EL (cell line): ENCODE data around the gene MMS19.

Experiments
- DNase-seq: peaks from one replicate; pipeline ENCODE4 v3.0.0-alpha.2; 2016

MMS19 gene, protein sequence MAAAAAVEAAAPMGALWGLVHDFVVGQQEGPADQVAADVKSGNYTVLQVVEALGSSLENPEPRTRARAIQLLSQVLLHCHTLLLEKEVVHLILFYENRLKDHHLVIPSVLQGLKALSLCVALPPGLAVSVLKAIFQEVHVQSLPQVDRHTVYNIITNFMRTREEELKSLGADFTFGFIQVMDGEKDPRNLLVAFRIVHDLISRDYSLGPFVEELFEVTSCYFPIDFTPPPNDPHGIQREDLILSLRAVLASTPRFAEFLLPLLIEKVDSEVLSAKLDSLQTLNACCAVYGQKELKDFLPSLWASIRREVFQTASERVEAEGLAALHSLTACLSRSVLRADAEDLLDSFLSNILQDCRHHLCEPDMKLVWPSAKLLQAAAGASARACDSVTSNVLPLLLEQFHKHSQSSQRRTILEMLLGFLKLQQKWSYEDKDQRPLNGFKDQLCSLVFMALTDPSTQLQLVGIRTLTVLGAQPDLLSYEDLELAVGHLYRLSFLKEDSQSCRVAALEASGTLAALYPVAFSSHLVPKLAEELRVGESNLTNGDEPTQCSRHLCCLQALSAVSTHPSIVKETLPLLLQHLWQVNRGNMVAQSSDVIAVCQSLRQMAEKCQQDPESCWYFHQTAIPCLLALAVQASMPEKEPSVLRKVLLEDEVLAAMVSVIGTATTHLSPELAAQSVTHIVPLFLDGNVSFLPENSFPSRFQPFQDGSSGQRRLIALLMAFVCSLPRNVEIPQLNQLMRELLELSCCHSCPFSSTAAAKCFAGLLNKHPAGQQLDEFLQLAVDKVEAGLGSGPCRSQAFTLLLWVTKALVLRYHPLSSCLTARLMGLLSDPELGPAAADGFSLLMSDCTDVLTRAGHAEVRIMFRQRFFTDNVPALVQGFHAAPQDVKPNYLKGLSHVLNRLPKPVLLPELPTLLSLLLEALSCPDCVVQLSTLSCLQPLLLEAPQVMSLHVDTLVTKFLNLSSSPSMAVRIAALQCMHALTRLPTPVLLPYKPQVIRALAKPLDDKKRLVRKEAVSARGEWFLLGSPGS

DNA sequence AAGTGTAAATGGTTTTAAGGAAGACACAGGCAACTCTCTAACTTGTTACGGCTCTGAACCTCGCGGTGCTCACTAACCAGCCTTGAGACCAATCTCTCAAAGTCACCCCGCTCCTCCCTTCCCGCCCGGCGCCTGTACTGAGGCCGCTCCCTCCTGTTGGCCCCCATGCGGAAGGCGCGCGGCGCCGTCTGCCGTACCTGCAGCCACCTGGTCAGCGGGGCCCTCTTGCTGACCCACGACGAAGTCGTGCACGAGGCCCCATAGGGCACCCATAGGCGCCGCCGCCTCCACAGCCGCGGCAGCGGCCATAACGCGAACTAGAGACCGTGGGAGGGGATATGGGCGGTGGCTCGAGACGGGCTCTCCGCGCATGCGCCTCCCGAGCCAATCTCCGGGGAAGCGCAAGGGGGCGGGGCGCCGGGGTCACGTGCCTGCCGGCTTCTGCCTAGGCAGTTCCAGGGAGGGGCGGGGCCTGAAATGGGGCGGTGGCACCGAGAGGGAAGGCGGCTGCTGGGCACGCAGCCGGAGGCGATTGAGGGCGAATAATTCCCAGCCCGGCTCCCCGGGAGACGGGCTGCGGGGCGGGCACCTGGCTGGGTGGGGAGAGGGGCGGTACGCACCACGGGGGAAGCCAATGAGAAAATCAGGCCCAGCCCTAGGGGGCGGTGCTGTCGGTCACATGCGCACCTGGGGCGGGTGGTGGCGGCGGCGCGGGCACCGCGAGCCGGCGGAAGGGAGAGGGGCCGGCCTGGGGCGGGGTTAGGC, at the start of gene MMS19:
Gene MMS19 (minus strand): TSS at position 347 of the 765 bp plus-strand sequence. CDS start 38 bp downstream, at position 309.
- DNase-seq, result peak; percentile 99

DNA sequence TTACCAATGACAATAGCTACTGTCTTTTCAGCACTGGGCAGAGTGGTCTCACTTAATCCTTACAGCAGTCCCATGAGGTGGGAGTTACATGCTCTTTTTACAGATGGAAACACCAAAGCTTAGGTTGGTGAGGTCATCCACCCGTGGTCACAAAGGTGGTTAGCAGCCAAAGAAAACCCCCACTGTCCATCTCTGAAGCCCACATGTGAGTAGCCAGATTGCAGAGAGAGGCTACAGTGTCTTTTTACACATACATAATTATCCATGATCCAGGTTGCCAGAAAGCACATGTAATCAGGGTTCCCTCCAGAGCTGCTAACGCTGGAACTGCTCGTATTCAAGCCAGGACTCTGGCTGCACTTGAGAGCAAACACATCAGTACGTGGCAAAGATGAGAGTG, 49.7 kb upstream of the MMS19 start:
- DNase-seq, result no peak

DNA sequence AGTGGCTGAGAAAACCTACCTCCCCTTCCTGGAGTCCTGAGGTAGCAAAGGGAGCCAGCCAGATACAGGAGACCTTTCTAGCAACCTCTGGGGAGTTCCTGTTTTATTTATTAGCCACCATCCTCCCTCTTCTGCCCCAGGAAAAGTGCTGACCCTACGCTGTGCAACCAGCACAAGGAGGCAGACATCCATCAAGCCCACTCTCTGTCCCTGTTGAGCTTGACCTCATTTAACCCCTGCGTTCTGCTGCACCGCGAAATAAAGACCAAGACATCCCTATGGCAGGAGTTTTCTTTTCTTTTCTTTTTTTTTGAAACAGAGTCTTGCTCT, 49.0 kb upstream of the MMS19 start:
- DNase-seq, result no peak

DNA sequence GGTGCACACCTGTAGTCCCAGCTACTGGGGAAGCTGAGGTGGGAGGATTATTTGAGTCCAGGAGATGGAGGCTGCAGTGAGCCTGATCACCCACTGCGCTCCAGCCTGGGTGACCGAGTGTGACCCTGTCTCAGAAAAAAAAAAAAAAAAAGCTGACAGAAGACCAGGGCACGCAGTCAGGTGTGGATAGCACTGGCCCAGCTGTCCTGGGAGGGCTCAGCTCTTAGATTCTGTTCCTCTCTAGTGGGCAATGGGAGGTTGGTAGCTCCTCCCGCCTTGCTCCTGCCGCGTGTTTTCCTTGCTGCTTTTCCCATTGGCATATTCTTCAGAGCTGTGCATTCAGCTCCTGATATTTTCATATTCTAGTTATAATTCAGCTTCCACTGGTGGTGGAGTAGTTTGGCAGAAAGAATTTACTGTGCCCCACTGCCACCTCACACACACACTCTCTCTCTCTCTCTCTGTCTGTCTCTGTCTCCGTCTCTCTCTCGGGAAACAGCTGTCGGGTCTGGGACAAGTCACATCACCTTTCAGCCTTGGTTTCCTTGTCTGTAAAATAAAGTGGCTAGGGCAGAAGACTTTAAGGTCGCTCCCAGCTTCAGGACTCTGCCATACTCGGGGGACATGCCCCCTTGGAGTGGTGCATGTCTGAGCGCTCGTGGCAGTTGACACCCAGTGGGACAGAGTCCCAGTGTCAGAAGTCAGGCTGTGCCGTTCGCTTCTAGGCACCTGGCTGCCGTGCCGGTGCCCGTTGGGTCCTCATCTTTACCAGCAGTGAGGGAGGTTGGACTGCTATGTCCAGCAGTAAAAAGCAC, 48.4 kb upstream of the MMS19 start:
- DNase-seq, result no peak

DNA sequence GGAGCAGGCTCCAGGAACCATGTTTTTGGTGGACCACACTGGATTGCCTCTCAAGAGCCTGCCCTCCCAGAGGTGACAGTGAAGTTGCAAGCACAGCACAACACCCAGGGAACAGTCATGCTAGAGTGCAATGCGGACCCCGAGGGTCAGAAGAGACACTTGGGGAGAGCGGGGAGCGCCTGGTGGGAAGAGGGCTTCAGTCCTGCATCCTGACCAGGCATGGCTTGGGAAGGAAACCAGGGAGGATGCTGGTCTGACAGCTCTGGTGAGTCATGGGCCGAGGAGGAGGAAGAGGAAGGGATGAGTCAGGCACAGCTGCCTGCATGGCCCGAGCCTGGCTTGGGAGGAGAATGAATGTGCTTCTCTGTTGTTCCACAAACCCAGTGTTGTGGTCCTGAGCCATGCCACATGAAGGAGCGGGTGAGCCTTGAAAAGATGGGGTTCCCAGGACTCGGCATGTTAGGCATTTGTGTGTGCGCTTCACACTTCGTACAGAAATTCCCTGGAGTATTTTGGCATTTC, 44.9 kb upstream of the MMS19 start:
- peak; percentile 97 for DNase-seq

DNA sequence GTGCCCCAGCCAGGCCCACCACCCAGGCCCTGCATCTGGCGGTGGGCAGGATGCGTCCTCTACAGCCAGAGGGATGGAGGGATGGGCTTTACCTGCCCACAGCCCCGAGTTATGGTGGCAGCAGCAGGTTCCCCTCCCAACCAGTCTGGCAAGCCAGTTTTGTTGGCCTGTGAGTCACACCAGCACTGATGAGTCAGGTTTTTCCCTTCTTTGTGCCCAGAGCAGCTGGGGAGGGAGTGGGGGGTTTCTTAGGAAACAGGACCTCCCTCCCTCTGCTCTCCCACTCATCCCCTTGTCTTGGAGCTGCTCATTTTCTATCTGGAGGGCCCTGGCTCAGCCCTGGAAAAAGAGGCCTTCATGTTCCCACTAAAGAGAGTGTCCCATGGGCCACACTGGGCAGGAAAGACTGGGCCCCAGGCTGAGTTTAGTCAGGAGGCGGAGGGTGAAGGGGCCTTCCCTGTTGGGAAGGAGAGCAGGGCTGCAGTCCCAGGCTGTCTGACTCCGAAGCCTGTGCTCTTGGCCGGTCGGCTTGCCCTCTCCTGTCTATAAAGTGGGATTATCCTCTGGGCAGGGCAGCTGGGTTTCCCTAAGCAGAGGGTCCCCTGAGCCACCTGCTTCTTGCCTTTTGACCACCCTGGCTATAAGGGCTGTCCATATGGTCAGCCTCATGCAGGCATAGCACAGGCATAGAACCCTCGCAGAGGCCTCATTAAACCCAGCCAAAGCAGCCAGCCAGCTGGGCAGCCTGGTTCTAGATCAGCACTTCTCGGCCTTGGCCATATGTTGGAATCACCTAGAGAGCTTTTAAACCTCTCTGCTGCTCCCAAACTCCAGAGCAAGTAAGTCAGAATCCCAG, 44.2 kb upstream of the MMS19 start:
- DNase-seq, result peak; percentile 92

DNA sequence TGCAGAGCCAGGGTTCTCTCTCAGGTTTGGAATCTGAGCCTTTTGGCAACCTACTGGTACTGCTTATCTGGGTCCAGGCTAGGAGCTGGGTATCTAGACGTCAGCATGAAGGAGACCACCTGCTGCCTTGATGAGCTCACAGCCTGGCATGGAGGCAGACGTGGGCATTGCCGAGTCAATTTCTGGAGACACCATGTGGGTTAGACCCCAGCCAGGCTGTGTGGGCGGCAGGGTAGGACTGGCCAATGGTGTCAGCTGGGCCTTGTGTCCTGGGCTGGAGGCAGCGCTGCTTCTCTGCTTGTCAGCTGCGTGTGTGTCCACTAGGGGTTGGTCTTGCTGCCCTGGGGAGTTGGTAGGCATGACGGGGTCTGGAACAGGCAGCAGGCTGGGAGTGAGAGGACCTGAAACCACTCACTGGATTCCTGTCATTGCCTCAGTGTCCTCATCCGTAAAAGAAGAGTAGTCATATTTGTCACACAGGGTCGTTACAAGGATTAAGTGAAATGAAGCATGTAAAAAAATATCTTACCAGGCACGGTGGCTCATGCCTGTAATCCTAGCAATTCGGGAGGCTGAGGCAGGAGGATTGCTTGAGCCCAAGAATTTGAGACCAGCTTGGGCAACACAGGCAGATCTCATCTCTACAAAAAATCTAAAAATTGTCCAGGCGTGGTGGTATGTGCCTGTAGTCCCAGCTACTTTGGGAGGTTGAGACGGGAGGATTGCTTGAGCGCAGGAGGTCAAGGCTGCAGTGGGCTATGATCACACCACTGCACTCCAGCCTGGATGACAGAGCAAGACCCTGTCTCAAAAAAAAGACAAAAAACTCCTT, 42.7 kb upstream of the MMS19 start:
- no peak for DNase-seq

DNA sequence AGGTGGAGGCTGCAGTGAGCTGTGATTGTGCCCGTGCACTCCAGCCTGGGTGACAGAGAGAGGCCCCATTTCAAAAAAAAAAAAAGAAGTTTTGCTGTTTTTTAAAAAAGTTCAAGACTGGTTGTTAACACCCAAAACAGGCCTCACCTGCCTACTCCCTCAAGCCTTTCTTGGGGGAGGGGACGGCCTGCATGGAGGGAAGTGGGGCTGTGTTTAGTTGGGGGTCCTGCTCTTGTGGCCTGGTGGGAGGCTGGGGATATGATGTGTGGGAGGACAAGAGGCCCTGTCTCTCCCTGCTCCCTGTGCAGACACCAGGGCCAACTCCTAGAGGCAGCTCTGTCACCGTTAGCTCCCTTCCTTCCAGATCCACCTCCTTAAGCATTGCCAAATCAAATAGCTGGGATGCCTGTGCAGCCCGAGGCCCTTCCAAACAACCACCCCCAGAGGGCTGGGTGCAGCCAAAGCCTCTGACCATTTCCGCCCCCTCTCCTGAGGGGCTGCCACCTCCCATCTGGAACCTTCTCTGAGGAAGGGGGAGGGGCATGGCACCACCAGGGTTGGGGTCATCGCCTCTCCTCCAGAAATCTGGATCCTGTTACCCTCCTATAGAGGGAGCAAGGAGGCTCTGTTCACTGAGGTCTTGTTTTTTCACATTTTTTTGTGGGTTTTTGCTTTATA, 41.4 kb upstream of the MMS19 start:
- peak; percentile 92 for DNase-seq

DNA sequence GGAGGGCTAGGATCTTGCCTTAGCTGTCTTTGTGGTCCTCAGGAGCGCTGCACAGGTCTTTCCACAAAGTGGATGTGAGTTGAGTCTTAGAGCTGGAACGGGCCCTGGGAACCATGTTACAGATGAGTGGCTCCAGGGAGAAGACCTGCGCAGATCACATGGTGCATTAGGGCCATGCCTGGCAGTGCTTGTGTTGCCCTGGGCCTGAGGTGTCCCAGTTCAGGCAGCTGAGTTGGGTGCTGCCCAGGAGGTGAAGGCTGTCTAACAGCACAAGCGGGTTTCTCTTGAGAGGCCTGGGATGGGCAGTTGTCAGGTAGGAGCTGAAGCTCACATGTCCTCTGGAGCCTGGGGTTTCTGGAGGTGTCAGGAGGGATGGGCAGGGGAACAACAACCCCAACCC, 40.6 kb upstream of the MMS19 start:
- no peak for DNase-seq

DNA sequence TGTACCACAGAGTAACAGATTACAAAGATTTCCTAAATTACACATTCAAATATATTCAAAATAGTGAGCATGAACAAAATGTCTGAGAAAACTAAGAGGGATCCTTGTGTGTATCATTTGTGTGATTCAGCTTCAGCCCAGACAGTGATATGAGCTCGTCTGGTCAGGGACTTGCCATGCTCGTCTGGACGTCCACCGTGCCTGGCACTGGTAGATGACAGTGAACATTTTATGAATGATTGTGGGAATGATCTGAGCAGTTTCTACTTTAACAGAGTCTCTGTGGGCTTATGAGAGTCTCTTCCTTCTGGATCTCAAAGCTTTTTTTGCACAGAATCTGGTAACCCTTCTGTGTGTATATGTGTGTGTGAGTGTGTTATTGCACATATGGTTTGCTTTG, 40.2 kb upstream of the MMS19 start:
- peak; percentile 36 for DNase-seq

DNA sequence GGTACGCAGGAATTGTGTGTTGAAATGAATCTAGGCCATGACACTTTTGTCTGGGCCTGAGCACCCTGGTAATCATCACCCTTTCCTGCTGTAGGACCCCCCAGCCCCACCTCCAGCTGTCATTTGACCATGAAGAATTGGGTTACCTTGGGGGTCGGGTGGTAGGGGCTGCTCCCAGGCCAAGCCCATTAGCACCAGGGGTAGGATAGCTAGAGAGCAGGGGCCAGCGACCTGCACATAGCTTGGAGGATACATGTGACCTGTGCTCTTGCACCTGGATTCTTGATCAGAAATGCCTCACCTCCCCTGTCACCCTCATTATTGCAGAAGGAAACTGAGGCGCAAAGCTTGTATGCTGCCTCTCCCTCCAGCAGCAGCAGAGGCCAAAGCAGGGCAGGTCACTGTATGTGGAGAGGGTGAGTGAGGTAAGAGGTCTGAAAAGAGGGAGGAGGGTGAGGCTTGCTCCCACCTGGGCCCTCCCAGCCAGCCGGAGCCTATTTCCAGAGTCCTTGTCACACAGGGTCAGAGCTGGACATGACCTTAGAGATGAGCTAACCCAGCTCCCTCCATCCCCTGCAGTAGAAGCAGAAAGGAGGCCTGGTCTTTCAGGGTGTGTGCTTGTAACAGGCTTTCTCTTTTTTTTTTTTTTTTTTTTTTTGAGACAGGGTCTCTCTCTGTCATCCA, 39.1 kb upstream of the MMS19 start:
- DNase-seq, result no peak

DNA sequence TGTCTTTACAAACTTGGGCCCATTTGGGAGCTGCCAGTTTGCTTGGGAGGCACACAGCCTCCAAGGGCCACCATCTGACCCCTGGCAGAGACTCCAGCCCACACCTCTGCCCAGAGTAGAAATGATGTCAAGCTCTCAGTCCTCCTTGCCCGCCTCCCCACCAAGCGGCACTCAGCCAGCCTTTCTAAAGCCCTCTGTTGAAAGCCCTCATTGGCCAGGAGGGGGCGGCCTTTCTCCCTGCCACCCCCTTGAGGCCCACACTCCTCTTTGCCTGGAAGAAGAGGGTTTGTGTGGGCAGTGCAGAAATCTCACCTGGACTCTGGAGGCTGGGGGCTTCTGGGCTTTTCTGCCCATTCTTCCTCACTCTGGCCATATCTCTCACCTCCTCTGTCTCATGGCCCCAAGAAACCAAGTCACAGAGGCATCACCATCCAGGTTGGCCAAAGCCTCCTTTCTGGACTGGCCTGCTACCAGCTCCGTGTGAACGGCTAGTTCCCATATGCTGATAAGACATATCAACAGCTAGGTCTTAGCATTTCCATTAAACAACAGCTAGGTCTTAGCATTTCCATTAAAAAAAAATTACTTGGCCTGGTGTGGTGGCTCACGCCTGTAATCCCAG, 36.6 kb upstream of the MMS19 start:
- DNase-seq, result peak; percentile 47

DNA sequence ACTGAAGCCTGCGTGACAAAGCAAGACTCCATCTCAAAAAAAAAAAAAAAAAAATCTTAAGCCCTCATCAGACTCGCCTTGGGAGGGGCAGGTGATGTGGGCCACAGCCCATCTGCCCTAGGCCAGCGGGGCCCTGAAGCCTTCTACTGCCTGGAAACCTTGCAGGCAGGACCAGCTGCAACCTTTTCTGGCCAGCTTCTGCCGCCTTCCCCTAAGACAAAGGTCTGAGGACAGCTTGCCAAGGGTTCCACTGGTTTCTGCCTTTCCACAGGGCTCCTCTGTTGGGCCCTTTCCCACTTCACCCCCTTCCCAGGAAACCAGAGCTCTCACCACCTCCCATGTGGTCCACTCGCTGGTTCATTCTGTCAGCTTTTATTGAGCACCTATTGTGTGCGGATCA, 35.7 kb upstream of the MMS19 start:
- DNase-seq, result no peak

DNA sequence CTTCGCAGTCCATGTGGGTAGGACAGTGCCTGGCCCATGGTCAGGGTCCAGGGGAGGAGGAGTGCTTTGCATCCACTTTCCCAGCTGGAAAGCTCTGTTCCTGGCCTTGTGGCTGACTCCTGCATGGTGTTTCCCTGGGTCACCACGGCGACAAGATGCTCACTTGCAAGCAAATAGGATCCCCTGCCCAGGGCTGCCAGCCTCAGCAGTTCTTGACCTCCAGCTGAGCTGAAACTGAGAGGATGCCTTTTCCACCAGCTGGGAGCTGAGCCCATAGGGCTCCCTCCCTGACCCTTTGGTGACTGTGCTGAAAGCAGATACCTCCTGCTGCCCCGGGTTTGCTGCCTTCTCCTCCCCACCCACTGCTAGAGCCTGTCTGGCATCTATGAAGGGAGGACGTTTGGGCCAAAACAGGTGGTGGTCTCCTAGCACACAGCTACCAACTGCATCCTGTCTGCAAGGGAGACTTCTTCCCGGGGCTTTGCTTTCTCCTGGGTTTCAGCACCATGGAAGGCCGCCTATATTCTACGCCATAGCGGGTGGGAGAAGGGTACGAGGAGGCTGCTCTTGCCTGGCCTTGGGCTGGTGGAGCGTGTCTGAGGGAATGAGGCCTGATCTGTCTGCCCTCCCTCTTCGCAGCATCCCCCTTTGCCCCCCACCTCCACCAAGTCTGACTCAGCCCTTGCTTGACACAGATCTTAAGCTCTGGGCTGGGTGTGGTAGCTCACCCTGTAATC, 34.9 kb upstream of the MMS19 start:
- DNase-seq, result peak; percentile 57

DNA sequence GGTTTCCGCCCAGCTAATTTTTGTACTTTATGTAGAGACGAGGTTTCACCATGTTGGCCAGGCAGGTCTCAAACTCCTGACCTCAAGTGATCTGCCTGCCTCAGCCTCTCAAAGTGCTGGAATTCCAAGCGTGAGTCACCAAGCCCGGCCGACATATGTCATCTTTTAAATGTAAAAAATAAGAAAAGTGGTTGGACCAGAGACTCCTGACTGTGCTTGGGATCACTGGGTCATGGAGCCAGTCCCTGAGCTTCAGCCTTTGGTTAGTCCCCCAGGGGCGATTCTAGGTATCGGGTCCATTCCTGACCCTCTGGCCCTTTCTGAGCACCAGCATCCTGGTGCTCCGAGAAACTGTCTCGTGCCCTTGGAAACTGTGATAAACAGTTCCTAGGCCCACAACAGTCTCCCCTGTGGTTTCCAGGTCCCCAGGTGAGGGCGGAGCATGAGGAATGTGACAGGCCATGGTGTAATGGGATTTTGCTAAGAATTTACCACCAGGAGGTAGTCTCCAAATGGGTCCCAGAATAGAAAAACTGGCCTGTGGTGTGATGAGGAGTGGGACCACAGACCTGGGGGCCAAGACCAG, 33.3 kb upstream of the MMS19 start:
- DNase-seq, result peak; percentile 78

DNA sequence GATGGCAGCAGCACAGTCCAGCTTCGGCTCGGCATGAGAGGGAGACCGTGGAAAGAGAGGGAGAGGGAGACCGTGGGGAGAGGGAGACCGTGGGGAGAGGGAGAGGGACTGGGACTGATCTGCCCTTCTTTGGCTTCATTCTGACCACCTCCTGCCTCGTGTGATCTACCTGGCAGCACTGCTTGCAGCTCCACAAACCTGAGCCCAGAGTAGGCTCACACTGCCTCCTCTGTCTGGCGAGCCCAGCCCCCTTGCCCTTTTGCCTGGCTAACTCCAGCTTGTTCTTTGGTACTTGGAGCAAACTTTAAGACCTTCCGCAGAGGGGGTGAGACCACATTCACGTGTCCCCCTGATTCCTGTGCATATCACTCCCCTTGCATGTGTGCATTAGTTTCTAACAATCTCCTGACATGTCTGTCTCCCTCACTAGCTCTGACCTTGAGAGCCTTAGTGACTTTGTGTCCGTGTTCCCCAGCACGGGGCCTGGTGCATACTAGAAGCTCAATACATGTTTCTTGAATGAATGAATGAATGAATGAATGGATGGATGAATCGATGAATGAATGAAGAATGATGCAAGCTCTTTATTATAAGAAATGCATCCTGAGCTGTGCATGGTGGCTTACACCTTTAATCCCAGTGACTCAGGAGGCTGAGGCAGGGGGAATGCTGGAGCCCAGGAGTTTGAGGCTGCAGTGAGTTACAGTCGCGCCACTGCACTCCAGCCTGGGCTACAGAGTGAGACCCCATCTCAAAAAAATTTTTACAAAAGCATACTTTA, 31.7 kb upstream of the MMS19 start:
- no peak for DNase-seq
